Vagina (tissue), 2 donors: ENCODE results near the gene FKBP11.

Source experiments
- POLR2A ChIP-seq, 2 donors: fragments of 450-650 bp; IDR thresholded peaks; one replicate each; pipeline ENCODE4 v1.6.1; 2017; ENCODE audit warnings: antibody characterized with exemption in 2 of 2, mild to moderate bottlenecking in 2 of 2, moderate library complexity in 2 of 2
- POLR2AphosphoS5 ChIP-seq, 2 donors: sonication (generic); formaldehyde crosslinking; IDR thresholded peaks; one replicate each; pipeline ENCODE4 v1.9.0; 2017; ENCODE audit warnings: antibody characterized with exemption in 2 of 2, mild to moderate bottlenecking in 2 of 2, low read depth in 1 of 2; ENCODE audit not compliant: insufficient read depth in 1 of 2

GRCh38 chr12:48924617-48925303 is 532 bp downstream of the FKBP11 start:
- TF ChIP-seq POLR2A (IDR thresholded peaks at IDR 0.05): no peak
- TF ChIP-seq POLR2AphosphoS5 (IDR thresholded peaks at IDR 0.05; ENCODE audit: insufficient read depth in 1 of 2, low read depth in 1 of 2): no peak
